NCI-H2227 (cell line): ENCODE measurements around the gene CADPS2.
"Not testable (repeated sequence)": the region's sequence is repeated elsewhere in the genome, so short reads cannot be mapped to it uniquely, and the experiment has no call there.

Experiments
- DNase-seq: peaks from one replicate; lab custom pipeline; 2025; ENCODE audit not compliant: unreplicated experiment; lab: John Stamatoyannopoulos, UW

The CADPS2 gene

GRCh38 chr7:122301858-122302760 is 584.2 kb downstream of the CADPS2 start:
- no peak for DNase-seq

GRCh38 chr7:122300956-122301833 is 585.1 kb downstream of the CADPS2 start:
- no peak for DNase-seq

- DNase-seq: no peak
Observed at GRCh38 chr7:122300211-122300932, 585.9 kb downstream of the CADPS2 start.

GRCh38 chr7:122299624-122300210 is 586.5 kb downstream of the CADPS2 start:
- peak; percentile 8 for DNase-seq

GRCh38 chr7:122298618-122299017 is 587.6 kb downstream of the CADPS2 start:
- DNase-seq: no peak

GRCh38 chr7:122298131-122298530 is 588.1 kb downstream of the CADPS2 start:
- DNase-seq: no peak

- DNase-seq: no peak
Observed at GRCh38 chr7:122291189-122291588, 595.1 kb downstream of the CADPS2 start.

GRCh38 chr7:122290476-122290875 is 595.8 kb downstream of the CADPS2 start:
- DNase-seq: no peak

- no peak for DNase-seq
Observed at GRCh38 chr7:122289426-122289825, 596.8 kb downstream of the CADPS2 start.

GRCh38 chr7:122284608-122285007 is 601.7 kb downstream of the CADPS2 start:
- DNase-seq: not testable (repeated sequence)

- no peak for DNase-seq
Observed at GRCh38 chr7:122273117-122273516, 613.1 kb downstream of the CADPS2 start.

GRCh38 chr7:122269241-122269640 is 617.0 kb downstream of the CADPS2 start:
- no peak for DNase-seq
